SIG-M5 treated with dmso at 0.1 percent for 504 hours (cell line): Measurements from ENCODE around the gene CEP95.
A peak's percentile ranks its signal among the peaks of the same experiment; 100 is the strongest.

ENCODE experiments used
- DNase-seq: peaks from one replicate; lab custom pipeline; 2025; ENCODE audit not compliant: unreplicated experiment; lab: John Stamatoyannopoulos, UW

CEP95 gene

GRCh38 chr17:64515829-64516228 lies 9.1 kb downstream of the CEP95 start:
- no peak for DNase-seq

- DNase-seq: no peak
Observed at GRCh38 chr17:64519601-64520000, 12.8 kb downstream of the CEP95 start.

DNA sequence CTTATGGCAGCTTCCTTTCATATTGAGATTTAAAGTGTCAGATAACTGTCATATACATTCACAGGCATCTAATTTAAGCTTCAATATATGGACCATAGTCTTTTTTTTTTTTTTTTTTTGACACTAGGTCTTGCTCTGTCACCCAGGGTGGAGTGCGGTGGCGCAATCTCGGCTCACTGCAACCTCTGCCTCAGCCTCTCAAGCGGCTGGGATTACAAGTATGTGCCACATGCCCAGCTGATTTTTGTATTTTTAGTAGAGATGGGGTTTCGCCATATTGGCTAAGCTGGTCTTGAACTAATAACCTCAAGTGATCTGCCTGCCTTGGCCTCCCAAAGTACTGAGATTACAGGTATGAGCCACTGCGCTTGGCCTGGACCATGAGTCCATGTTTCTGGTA lies 13.6 kb downstream of the CEP95 start:
- peak; percentile 31 for DNase-seq

- no peak for DNase-seq
Observed at GRCh38 chr17:64527914-64528313, 21.1 kb downstream of the CEP95 start.

GRCh38 chr17:64529221-64529620 lies 22.4 kb downstream of the CEP95 start:
- no peak for DNase-seq

DNA sequence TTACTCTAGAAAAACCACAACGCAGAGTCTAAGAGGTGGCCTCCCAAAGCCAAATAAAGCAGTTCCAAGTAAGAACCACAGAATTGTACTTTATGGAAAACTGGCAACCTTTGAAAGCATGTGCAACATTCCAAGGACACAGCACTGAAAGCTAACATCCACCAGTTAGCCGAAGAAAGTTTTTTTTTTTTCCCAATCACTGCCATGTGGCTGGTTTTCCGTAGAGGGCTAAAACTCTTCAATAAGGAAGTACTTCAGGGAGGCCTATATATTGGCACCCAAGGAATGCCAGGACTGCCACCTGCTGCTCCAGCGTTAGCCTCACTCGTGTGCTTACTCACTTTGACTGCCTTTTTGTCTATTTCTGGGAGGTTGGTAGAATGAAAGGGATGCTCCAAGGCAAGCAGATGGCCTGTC lies 25.2 kb downstream of the CEP95 start:
- no peak for DNase-seq

DNA sequence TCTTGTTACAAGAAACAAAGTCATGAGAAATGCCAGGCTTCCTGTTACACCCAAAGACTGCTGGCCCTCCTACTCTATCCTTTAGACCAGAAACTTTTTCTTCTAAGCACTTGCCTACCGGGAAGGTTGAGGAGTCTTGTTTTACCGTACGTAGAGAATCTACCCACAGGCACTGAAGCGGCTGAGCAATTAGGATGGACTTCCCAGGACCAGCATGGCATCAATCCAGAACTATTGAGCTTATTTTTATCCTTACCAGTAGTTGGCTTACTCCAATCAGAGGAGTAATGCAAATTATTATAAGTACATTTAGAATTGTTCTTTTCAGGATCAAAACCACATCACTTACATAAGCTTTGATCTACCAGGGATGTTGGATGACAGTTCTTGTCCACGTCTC lies 25.6 kb downstream of the CEP95 start:
- DNase-seq: no peak

- DNase-seq: no peak
Observed at GRCh38 chr17:64533784-64534183, 27.0 kb downstream of the CEP95 start.

DNA sequence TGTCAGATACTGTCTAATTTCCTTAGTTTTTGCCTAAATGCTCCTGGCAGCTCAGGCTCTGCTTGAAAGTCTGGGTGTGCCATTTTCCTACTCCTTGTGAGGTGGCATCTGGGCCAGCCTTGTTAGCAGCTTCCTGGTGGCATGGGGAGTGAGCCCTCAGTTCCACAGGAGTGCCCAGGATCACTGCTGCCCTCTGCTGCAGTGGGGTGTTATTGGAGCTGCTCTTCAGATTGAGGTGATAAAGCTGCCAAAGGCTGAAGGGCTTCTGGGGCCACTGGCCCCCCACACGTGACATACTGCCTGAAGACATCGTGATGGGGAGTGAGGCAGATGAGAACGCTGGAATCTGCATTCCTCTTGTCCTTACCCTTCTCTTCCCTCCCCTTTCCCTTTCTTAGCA lies 27.4 kb downstream of the CEP95 start:
- DNase-seq: peak; percentile 44

- DNase-seq: no peak
Observed at GRCh38 chr17:64535357-64535756, 28.6 kb downstream of the CEP95 start.

DNA sequence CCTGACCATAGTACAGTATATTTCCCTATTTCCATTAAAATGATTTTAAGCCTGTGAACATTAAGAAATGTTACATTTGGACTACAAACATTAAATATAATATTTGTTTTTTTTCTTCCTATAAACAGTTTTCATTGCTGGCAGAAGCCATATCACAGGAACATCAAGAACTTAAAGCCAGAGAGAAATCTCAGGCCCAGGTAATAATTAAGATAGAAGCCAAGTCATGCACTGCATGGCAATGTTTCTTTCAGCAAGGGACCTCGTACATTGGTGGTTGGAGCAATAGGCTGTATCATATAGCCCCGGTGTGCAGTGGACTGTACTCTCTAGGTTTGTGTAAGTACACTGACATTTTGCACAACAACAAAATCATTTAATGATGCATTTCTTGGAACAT lies 30.1 kb downstream of the CEP95 start:
- no peak for DNase-seq

DNA sequence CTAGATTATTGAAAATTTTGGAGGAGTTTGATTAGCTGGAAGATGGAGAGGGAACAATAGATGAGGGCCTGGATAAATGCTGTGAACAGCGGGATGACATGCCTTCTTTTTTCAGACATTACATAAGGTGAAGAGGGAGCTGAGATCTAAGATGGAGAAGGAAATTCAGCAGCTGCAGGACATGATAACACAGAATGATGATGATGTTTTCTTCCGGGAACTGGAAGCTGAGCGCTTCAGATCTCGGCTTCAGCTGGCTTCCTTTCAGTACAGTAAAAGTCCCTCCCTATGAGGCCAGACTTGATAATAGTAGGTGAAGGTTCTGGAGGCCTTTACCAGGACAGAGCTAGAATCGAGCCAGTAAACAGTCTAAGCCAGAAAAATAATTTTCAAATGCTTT lies 30.7 kb downstream of the CEP95 start:
- DNase-seq: no peak

- no peak for DNase-seq
Observed at GRCh38 chr17:64538508-64539130, 31.8 kb downstream of the CEP95 start.

- DNase-seq: peak; percentile 81
Observed at GRCh38 chr17:64540118-64540776, 33.5 kb downstream of the CEP95 start.

- no peak for DNase-seq
Observed at GRCh38 chr17:64544742-64545141, 38.0 kb downstream of the CEP95 start.

GRCh38 chr17:64546716-64547115 lies 39.9 kb downstream of the CEP95 start:
- no peak for DNase-seq

DNA sequence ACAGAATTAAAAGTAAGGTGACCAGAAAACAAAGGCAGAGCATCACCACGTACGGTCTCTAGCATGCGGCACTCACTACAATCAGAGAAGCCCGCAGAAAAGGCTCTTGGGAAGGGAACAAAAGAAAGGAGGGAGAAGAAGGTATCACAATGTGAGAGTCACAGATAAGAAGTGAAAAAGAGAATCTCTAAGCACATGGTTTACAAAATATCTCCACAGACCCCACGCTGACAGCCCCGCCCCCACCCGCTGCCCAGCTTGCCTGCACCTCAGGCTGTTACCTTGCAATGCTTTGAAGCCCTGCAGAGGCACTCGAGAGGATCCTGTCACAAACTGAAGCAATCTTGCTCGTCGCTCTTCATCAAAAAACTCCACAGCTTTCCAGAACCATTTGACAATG lies 40.5 kb downstream of the CEP95 start:
- DNase-seq: no peak

DNA sequence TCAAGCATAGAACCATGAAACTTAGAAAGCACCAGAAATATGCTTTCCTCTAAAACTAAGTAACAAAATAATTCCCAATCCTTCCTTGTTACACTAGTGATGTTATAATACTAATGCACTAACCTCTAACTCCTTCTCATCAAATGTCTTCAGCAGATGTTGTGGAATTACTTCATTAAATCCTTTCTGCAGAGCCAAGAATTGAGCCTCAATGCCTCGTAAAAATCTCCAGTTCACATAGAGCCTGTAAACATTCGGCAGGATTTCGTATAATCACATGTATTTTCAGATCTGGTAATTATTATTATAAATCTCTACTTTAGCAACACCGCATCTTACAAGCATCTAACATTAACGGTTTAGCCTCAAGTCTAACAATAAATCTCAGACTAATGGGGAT lies 44.7 kb downstream of the CEP95 start:
- no peak for DNase-seq

- DNase-seq: no peak
Observed at GRCh38 chr17:64554028-64554637, 47.4 kb downstream of the CEP95 start.

DNA sequence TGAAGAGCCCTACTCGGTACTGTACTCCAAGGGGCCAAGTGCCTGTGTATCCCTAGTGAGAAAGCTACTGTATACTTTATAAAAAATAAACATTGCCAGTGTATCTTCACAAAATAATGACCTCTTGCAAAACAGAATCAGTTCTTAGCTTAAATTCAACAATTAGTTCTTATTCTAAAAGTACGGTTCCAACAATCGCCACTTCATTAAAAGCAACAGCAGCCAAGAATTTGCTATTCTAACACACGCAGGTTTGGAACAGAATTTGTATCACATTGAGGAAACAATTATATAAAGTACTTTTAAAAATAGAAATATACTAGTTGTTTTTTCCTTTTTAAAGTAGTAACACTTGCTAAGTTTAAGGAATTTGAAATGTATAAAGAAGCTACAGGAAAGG lies 48.5 kb downstream of the CEP95 start:
- DNase-seq: no peak

DNA sequence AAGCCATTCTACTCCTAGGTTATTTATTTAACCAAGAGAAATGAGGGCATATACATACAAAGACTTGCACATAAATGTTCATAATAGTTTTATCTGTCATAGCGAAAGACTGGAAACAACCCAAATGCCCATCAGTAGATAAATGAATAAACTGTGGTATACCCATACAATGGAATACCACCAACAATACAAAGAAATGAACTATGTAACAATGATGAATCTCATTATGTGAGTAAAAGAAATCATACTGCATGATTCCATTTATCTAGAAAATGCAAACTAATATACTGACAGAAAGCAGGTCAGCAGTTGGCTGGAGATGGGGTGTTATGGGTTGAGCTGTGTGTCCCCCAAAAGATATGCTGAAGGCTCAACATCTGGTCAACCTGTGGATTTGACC lies 57.3 kb downstream of the CEP95 start:
- no peak for DNase-seq

DNA sequence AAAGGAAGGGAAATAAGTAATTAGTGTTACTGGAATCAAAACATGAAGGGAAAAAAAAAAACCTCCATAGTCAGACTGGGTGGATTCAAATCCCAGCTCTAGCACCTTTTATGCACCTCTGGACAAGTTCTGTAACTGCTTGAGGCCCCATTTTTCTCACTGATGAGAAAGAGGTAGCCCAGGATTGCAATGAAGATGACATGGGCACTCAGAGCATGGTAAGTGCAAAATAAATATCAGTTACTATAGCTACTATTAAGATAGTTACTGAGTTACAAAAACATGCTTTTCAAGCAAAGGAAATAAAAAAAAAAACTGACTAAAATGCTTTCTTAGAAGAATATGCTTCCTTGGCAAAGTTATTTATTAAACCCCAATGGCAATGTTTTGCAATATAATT lies 58.8 kb downstream of the CEP95 start:
- DNase-seq: no peak

DNA sequence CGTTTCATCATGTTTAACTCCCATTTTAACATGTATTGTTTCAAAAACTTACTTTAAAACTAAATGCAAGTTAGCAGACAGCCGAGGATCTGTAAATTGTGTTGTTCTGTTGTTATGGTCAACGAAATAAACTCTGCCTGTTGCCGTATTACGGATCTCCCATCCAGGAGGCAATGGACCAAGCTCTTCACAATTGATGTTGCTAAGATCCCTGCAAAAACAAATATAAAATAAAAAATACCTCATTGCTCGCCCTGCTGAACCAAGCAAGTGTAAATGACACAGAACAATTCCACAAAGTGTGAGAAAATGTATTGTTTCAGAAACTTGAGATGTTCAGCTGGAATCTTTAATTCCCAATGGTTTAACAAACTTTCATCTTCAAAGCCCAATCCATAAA lies 65.0 kb downstream of the CEP95 start:
- DNase-seq: no peak
